ENCODE measurements around the gene TRMT61B.

The TRMT61B gene

DNA sequence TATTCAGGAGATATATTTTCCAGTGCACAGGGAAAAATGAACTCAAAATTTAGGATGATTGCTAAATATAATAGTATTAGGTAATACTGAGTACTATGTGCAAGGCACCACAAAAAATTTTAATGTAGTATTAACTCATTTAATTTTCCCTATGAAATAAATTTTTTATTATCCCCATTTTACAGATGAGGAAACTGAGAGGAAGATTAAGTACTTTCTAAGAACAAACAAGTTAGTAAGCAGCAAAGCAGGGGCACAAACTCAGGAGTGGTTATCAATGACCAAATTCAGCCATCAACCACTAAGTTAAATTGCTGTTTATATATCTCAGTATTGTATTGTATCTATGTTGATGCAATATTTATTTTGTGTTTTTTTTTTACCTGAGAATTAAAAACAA is 45.2 kb downstream of the TRMT61B start:
- CTCF ChIA-PET: no interaction called here
- H3K36me3 Mint-ChIP-seq: no peaks in the 10 kb centered on the region
- no peaks in the 10 kb centered on the region for H3K4me1 Mint-ChIP-seq
- DNase-seq: no peak
- no peak overlapping the region for H3K4me3 Mint-ChIP-seq
- no peaks in the 10 kb centered on the region for H3K9me3 Mint-ChIP-seq
- H3K27me3 Mint-ChIP-seq: peaks cover 14% of the 10 kb centered on the region
- H3K27ac Mint-ChIP-seq: no peak overlapping the region

DNA sequence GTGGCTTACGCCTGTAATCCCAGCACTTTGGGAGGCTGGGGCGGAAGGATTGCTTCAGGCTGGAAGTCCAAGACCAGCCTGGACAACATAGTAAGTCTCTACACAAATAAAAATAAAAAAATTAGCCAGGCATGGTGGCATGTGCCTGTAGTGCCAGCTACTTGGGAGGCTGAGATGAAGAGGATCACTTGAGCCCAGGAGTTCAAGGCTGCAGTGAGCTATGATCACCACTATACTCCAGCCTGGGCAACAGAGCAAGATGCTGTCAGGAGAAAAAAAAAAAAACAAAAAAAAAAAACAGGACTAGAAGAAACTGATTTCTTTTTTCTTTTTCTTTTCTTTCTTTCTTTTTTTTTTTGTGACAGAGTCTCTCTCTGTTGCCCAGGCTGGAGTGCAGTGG is 45.9 kb downstream of the TRMT61B start:
- CTCF ChIA-PET: no interaction called here
- Mint-ChIP-seq H3K4me3 (no peak overlapping the region), H3K27ac (no peak overlapping the region), H3K27me3 (peaks cover 14% of the 10 kb centered on the region), H3K4me1 (no peaks in the 10 kb centered on the region), H3K9me3 (no peaks in the 10 kb centered on the region), H3K36me3 (no peaks in the 10 kb centered on the region)
- DNase-seq: no peak

DNA sequence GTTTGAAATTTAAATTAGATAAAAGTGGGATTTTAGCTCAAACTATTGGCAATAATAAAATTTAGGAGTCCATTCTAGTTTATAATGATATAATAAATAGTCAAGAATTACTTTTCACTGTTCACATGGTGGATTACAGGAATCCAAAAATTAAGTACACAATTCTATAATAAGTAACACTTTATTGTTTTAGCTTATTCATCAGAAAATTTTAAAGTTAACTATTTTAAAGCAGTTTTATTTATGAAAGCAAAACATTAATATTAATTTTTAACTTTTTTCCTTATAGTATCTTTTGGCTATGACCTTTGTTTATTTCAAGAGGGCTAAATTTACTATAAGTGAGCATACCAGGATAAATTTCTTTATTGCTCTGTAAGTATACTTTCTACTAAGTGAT is 48.1 kb downstream of the TRMT61B start:
- no peak overlapping the region for H3K4me3 Mint-ChIP-seq
- H3K36me3 Mint-ChIP-seq: no peaks in the 10 kb centered on the region
- H3K4me1 Mint-ChIP-seq: no peaks in the 10 kb centered on the region
- no peak overlapping the region for H3K27ac Mint-ChIP-seq
- no peak for DNase-seq
- CTCF ChIA-PET: interaction anchor here (1.2 kb wide), 1 partner anchor 120 kb away, joined by 3 read pairs; no protein-coding TSS in a partner anchor
- H3K27me3 Mint-ChIP-seq: peaks cover 14% of the 10 kb centered on the region
- H3K9me3 Mint-ChIP-seq: no peaks in the 10 kb centered on the region

DNA sequence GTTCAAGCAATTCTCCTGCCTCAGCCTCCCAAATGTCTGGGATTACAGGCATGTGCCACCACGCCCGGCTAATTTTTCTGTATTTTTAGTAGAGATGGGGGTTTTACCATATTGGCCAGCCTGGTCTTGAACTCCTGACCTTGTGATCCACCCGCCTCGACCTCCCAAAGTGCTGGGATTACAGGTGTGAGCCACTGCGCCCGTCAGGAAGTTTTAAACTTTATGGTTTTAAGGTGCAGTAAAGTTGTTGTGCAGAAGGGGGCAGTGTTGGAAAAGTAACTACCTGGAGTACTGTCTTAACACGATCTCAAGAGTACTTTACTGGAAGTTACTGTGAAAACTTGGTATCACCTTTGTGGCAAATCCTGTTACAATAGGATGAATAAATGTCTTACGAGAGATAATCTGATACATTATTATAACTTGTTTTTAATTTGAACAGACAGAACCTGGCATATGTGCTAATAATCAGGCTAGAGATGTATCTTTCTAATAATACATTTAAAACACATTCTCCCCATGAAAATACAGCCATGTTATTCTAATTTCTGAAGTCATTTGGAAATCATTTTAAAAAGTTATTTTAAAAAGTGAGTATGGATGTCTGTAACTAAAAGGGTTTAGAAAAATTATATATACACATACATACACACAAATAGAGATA is 48.7 kb downstream of the TRMT61B start:
- H3K27ac Mint-ChIP-seq: no peak overlapping the region
- H3K27me3 Mint-ChIP-seq: peaks cover 12% of the 10 kb centered on the region
- DNase-seq: peak; percentile 70
- no peaks in the 10 kb centered on the region for H3K4me1 Mint-ChIP-seq
- H3K36me3 Mint-ChIP-seq: no peaks in the 10 kb centered on the region
- no peak overlapping the region for H3K4me3 Mint-ChIP-seq
- CTCF ChIA-PET: interaction anchor here (0.9 to 2.6 kb wide), 9 partner anchors 49 to 254 kb away, joined by 3 to 20 read pairs (median 4); partner anchors contain the start of gene TRMT61B
- no peaks in the 10 kb centered on the region for H3K9me3 Mint-ChIP-seq

DNA sequence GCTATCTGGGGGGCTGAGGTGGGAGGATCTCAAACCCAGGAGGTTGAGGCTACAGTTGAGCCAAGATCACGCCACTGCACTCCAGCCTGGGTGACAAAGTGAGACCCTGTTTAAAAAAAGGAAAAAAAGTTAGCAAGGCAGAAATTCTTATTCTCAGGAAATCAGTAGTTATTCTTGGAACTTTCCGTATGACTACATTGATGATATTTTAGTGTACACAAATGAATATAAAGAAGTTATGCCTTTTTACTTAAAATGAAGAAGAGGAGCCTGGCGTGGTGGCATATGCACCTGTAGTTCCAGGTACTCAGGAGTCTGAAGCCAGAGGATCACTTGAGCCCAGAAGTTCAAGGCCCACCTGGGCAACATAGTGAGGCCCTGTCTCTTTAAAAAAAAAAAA is 52.1 kb downstream of the TRMT61B start:
- Mint-ChIP-seq H3K4me1 (no peaks in the 10 kb centered on the region), H3K27ac (no peak overlapping the region), H3K27me3 (no peaks in the 10 kb centered on the region), H3K9me3 (no peaks in the 10 kb centered on the region), H3K36me3 (no peaks in the 10 kb centered on the region), H3K4me3 (no peak overlapping the region)
- CTCF ChIA-PET: no interaction called here
- no peak for DNase-seq

DNA sequence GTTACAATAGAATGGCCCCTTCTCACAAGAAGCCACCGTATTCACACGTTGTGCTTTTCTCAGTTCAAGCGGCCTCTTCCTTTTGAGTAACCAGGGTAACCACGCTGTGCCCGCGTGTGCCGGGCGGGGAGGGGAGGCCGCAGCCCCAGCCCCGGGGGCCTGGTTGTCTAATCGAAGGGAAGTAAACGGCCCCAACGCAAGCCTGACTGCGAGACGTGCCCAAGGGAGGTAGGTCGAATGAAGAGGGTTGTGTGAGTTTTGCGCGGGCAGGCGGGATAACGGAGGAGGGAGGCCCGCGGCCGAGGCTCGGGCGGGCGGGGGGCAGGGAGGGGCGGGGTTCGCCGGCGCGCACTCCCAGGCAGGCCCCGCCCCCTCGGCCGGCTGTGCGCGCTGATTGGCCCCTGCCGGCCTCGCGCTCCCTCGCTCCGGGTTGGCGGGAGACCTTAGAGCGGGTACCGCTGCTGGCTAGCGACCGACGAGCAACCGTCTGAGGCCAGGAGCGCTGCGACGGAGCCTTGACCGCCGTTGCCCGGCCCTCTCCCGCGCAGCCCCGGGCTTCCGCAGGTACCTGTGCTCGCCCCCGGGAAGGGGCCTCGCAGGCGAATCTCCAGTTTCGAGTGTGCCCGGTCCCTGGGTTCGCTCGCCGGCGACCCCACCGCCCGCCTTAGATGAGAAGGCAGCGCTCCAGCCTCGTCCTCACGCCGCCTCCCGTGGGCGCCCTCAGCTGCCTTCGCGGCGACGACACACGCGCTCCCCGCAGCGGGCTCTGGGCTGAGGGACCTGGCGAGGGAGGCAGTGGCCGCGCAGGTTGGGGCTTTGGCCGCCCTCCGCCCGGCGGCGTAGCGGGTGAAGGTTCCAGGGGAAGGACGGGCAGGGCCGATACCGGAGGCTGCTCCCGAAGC is 59.5 kb downstream of the TRMT61B start, which contains the start of gene SPDYA:
Gene SPDYA (plus strand): TSS at position 451 of the 902 bp plus-strand sequence. CDS start 5,181 bp downstream, outside the sequence.
- Mint-ChIP-seq H3K27me3 (peaks cover 15% of the 10 kb centered on the region), H3K9me3 (no peaks in the 10 kb centered on the region)
- CTCF ChIA-PET: interaction anchor here (1.1 to 2.0 kb wide), 3 partner anchors 70 to 244 kb away, joined by 3 to 6 read pairs (median 4); no protein-coding TSS in a partner anchor

DNA sequence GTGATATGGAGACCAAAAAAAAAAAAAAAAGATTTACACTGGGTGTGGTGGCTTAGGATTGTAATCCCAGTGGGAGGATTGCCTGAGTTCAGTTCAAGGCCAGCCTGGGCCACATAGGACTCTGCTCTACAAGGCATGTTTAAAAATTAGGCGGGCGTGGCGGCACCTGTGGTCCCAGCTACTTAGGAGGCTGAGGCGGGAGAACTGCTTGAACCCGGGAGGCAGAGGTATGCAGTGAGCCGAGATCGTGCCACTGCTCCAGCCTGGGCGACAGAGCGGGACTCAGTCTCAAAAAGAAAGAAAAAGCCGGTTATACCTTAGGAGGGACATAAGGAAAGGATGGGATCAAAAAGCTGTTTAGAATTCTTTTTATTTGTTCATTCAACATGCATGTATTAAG is 60.2 kb downstream of the TRMT61B start:
- Mint-ChIP-seq H3K9me3 (no peaks in the 10 kb centered on the region), H3K4me3 (peak overlapping the region; percentile 79), H3K36me3 (peaks cover 23% of the 10 kb centered on the region), H3K27me3 (peaks cover 15% of the 10 kb centered on the region), H3K27ac (peak overlapping the region; percentile 42), H3K4me1 (peaks cover 19% of the 10 kb centered on the region)
- peak; percentile 23 for DNase-seq
- CTCF ChIA-PET: interaction anchor here (1.2 kb wide), 1 partner anchor 215 kb away, joined by 3 read pairs; no protein-coding TSS in a partner anchor

More for the DNA sequence above, 59.5 kb downstream of the TRMT61B start, which contains the start of gene SPDYA:
- Mint-ChIP-seq H3K4me1 (peaks cover 19% of the 10 kb centered on the region), H3K36me3 (peaks cover 16% of the 10 kb centered on the region), H3K27ac (peak within 1 kb of the TSS; percentile 77), H3K4me3 (peak within 1 kb of the TSS; percentile 79)
- peak; percentile 87 for DNase-seq

DNA sequence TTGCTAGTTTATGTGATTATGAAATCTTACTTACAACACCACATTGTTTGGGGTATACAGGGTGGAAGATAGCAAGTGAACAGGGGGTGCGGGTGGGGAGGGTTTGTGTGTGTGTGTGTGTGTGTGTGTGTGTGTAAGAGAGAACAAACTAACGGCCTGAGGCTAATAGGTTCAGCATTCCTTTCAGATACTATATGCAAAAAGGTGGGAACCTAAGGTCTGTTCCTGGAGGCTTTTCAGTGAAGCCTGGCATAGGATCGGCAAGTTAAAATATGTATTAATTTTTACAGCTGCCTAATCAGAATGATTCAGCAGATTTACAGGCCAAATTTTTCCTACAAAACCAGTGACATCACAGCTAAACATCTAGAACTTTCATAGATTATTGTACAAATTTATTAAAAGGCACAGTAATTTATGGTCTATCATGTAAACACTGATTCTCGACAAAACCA is 67.1 kb downstream of the TRMT61B start:
- no peak for DNase-seq

DNA sequence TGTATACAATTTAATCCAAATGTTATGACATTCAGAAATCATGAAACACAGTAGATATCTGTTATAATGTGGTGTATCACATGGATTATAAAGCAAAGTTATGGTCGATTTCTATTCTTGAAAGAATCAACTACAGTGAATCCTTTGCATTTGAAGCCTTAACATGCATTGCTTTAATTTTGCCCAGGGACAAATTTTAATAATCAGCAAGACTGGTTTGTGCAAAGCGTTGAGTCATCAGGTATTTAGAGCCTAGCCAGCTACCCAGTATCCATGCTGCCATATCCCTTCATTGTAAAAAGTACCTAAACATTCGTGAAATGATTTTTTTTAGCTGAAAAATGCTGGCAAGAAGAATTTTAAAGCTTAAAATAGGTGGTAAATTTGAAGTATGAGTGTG is 68.4 kb downstream of the TRMT61B start:
- Mint-ChIP-seq H3K9me3 (peaks cover 2% of the 10 kb centered on the region), H3K27ac (no peak overlapping the region), H3K36me3 (peaks cover 62% of the 10 kb centered on the region), H3K4me3 (no peak overlapping the region), H3K4me1 (peaks cover 14% of the 10 kb centered on the region), H3K27me3 (no peaks in the 10 kb centered on the region)
- DNase-seq: no peak
- CTCF ChIA-PET: interaction anchor here (0.9 to 2.2 kb wide), 2 partner anchors 88 to 207 kb away, joined by 4 to 5 read pairs; no protein-coding TSS in a partner anchor

More for the DNA sequence above, 67.1 kb downstream of the TRMT61B start:
- peaks cover 5% of the 10 kb centered on the region for H3K4me1 Mint-ChIP-seq
- CTCF ChIA-PET: interaction anchor here (0.7 to 2.2 kb wide), 2 partner anchors 48 to 209 kb away, joined by 3 to 5 read pairs; no protein-coding TSS in a partner anchor
- peak overlapping the region; percentile 67 for H3K27ac Mint-ChIP-seq
- H3K36me3 Mint-ChIP-seq: peaks cover 53% of the 10 kb centered on the region
- no peaks in the 10 kb centered on the region for H3K27me3 Mint-ChIP-seq
- H3K4me3 Mint-ChIP-seq: no peak overlapping the region
- no peaks in the 10 kb centered on the region for H3K9me3 Mint-ChIP-seq

All from activated naive CD4-positive, alpha-beta T cell treated with anti-CD3 and anti-CD28 coated beads, Interleukin-2, amount 10 ng/mL, durations not matched to agents 7 days and 5 days (primary cell).